Suppressor macrophage (primary cell): ENCODE results near the gene SEMA3A.
A peak's percentile ranks its signal among the peaks of the same experiment; 100 is the strongest.
"Not testable (repeated sequence)": the region's sequence is repeated elsewhere in the genome, so short reads cannot be mapped to it uniquely, and the experiment has no call there.

Experiments
- DNase-seq, 4 experiments: peaks; one replicate each; pipeline ENCODE4 v3.0.0-alpha.2; 2020 to 2022
- total RNA-seq, 17 experiments: gene quantifications; one replicate each; lab custom pipeline; 2026; ENCODE audit warnings: mixed read lengths in 6 of 17, inconsistent platforms in 3 of 17; lab: John Stamatoyannopoulos, UW

The SEMA3A gene
- total RNA-seq: 3.0 to 37.3 (median 8.0) reads per million in 17 experiments

- DNase-seq: peak; percentile 21 to 46 (median 43)
Measured at GRCh38 chr7:84194484-84195271, at the start of gene SEMA3A. Gene SEMA3A, minus strand, starts transcription at chr7:84194789. Its CDS starts 203 bp downstream, at chr7:84194586.

GRCh38 chr7:84243037-84243436 lies 48.4 kb upstream of the SEMA3A start:
- DNase-seq: peak in 3 of 4 experiments; percentile 24 to 62 (median 43)

- peak in 3 of 4 experiments; percentile 47 to 56 (median 47) for DNase-seq
Measured at GRCh38 chr7:84238596-84238995, 44.0 kb upstream of the SEMA3A start.

- DNase-seq: peak in 3 of 4 experiments; percentile 38 to 79 (median 74)
Measured at GRCh38 chr7:84237533-84238173, 43.1 kb upstream of the SEMA3A start.

GRCh38 chr7:84236398-84236797 lies 41.8 kb upstream of the SEMA3A start:
- DNase-seq: peak in 2 of 4 experiments; percentile 52 to 64

- DNase-seq: peak in 2 of 4 experiments; percentile 10 to 25
Measured at GRCh38 chr7:84232646-84233045, 38.1 kb upstream of the SEMA3A start.

GRCh38 chr7:84231157-84231556 lies 36.6 kb upstream of the SEMA3A start:
- DNase-seq: no peak

- DNase-seq: no peak
Measured at GRCh38 chr7:84230491-84230890, 35.9 kb upstream of the SEMA3A start.

GRCh38 chr7:84228526-84228925 lies 33.9 kb upstream of the SEMA3A start:
- no peak for DNase-seq

- DNase-seq: no peak
Measured at GRCh38 chr7:84226759-84227158, 32.2 kb upstream of the SEMA3A start.

GRCh38 chr7:84224505-84224904 lies 29.9 kb upstream of the SEMA3A start:
- no peak for DNase-seq

GRCh38 chr7:84219310-84219709 lies 24.7 kb upstream of the SEMA3A start:
- no peak for DNase-seq

GRCh38 chr7:84218681-84219080 lies 24.1 kb upstream of the SEMA3A start:
- peak; percentile 52 to 87 (median 79) for DNase-seq

GRCh38 chr7:84216472-84216871 lies 21.9 kb upstream of the SEMA3A start:
- peak in 2 of 4 experiments; percentile 10 to 15 for DNase-seq

- not testable (repeated sequence) for DNase-seq
Measured at GRCh38 chr7:84214757-84215156, 20.2 kb upstream of the SEMA3A start.

- no peak for DNase-seq
Measured at GRCh38 chr7:84210301-84210700, 15.7 kb upstream of the SEMA3A start.

GRCh38 chr7:84209006-84209405 lies 14.4 kb upstream of the SEMA3A start:
- DNase-seq: no peak

- DNase-seq: no peak
Measured at GRCh38 chr7:84207615-84208014, 13.0 kb upstream of the SEMA3A start.

- DNase-seq: no peak
Measured at GRCh38 chr7:84207025-84207424, 12.4 kb upstream of the SEMA3A start.

- no peak for DNase-seq
Measured at GRCh38 chr7:84204655-84205054, 10.1 kb upstream of the SEMA3A start.

GRCh38 chr7:84202855-84203254 lies 8.3 kb upstream of the SEMA3A start:
- DNase-seq: no peak

- DNase-seq: no peak
Measured at GRCh38 chr7:84200859-84201258, 6.3 kb upstream of the SEMA3A start.

- DNase-seq: no peak
Measured at GRCh38 chr7:84199216-84199615, 4.6 kb upstream of the SEMA3A start.

- peak in 2 of 4 experiments; percentile 8 to 10 for DNase-seq
Measured at GRCh38 chr7:84196084-84196503, 1.5 kb upstream of the SEMA3A start.
